ENCODE results near the gene DNAH9.

DNAH9 gene

DNA sequence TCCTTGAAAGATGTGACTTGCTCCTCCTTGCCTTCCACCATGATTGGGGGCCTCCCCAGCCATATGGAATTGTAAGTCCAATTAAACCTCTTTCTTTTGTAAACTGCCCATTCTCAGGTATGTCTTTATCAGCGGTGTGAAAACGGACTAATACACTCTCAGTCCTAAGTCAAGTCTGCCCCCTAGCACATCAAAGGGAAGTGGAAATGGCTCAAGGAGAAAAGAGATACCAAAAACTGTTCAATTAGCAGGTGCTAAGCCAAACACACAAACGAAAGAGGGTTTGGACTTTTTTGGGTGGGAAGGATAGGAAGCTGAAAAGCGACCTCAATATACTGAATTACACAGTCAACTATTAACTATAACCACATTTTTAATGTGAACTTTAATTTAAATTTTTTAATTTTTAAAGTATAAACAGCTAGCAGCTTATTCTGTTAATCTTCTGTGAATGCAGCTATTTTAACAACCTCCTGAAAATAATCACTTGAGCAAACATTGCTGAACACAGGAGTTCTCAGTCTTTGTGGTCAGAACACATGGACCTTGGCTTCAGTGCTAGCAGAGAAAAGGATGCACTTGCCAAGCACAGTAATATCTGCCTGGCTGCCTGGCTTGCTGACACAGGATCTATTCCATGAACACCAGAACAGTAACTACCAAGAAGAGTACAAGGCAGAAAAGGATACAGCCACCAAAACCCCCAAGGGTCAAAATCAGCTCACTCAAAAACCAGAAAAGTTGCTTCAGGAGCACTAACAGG is 388.1 kb downstream of the DNAH9 start:
- no peak for DNase-seq (ENCODE audit: low spot score)

DNA sequence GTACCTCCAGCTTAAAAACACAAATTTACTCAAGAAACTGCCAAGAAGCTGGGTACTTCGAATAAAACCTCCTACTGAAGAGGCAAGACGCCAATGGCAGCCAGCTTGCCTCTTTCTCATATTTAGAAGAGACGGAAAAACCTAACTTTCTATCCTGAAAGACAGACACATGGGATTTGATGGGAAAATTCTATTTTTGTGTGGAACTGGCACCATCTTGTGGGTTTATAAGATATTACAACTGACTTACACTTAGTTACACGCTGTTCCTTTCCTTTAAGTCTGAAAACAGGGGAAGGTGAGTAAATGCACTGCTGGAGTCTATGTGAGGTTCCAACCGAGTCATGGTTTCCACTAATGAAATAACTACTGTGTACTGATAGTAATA is 388.7 kb downstream of the DNAH9 start:
- DNase-seq (ENCODE audit: low spot score) = no peak

DNA sequence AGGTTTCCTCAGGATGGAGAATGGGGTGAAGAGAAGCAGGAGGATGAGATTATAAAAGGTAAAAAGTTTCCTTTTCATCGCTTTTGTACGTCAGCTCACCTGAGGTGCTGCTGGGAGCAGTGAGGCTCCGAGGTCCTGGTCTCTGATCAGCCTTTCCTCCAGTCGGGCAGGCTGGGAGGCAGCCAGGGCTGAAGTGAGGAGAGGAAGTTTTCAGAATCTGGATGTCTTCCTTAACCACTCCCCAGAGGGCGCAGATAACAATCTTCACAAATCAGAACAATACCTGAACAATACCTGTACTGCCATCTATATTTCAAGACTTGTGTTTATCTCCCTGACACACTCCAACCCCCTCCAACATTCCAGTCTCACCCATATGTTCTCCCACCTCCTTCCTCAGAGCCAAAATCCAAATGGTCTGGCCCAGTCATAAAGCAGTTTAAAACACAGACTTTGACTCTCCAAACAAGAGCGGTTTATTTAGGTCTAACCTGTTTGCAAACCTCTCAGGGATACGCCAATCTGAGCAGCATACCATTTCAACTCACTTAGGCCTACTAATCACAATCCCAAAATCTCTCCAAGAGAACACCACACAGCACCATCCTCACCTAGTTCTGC is 392.2 kb downstream of the DNAH9 start:
- DNase-seq (ENCODE audit: low spot score) = no peak

DNA sequence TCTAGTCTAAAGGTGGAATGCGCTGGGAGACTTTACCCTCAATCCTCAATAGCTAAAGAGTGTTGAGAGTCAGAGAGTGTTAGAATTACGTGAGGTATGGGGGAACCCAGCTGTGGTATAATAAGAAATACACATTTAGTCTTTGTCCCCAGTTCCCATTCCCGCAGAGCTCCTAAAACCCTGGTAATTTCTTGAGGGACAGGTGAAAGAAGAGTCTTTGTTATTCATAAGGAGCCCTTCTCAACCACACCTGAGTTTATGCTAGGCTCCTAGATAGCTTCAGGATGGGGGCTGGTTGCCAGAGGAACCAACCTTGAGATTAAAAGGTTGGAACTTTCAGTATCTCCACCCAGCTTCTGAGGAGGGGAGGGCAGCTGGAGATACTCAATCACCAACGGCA is 393.2 kb downstream of the DNAH9 start:
- DNase-seq (ENCODE audit: low spot score) = no peak

DNA sequence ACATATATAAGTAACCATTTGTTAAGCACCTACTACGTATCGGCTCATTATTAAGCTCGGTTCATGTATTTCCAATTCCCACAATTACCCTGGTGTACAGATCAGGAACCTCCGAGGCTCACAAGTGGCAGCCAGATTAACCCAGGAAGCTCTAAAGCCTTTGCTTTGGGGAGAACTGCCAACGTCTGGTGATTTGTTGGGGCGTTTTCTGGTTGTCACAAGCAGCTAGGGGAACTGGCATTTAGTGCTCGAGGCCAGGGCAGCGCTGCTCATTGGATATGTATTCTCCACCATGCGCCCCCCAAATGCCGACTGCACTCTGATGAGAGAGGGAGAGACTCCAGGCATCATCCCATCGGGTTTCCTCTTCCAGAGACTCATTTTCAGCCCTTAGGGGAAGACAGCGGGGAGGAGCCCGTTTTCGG is 398.5 kb downstream of the DNAH9 start:
- no peak for DNase-seq (ENCODE audit: low spot score)

DNA sequence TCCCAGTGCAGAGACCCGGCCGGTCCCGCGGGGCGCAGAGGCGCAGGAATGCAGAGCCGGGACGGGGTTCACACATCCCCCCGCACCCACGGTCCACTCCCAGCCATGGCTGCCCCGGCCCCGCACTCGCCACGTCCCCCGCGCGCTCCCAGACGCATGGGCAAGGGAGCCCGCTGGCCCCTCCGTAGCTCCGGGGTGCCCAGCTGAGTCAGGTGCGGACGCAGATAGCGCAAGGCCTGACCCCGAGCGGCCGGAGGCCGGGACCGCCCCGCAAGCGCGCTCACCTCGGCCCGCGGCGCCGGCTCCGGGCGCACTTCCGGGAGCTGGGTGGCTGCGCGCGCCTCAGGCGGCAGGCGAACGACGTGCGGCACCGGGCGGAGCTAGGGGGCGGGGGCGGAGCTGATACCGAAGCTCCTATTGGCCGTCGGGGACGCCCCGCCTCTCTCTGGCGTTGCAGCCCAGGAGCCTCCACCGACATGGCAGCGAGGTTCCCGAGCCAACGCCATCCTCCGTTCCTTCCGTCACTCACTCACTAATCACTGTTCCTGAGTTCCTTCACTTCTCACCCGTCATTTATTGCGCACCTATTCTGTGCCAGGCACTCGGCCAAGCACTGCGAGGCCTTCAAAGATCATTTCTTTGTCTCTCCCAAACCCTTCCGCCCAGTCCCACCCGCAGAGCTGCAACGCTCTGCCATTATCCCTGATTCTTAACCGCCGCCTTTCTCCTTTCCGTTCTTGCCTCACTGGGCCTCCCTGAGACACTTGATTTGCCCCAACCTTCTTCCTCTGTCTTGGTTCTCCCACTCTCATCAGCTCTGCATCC is 399.1 kb downstream of the DNAH9 start, which contains the start of gene ZNF18:
Gene ZNF18, minus strand, starts transcription at position 329 of the 825 bp plus-strand sequence. CDS start 4,646 bp downstream, outside the sequence.
- DNase-seq (ENCODE audit: low spot score) = peak; percentile 99

DNA sequence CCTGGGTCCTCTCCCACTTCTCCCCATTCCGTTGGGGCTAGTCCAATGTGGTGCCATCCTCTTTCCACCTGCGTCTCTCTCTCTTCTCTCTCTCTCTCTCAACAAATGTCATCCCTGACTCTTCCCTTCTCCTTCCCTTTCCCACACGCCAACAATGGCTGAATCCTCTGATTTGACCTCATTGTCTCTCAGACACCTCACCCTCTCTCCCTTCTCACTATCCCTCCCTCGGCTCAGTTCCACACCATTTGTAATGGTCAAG is 399.6 kb downstream of the DNAH9 start:
- DNase-seq (ENCODE audit: low spot score) = no peak

DNA sequence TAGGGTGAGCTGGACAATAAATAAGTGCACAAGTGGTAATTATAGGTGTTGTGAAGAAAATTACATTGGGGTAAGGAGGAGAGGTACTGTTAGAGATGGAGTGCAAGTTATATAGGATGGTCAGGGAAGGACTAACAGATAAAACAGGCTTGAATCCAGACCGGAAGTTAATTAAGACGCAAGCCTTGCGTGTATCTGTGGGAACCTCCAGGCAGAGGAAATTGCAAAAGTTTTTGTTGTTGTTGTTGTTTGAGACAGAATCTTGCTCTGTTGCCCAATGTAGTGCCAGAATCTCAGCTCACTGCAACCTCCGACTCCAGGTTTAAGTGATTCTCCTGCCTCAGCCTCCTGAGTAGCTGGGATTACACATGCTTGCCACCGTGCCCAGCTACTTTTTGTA is 401.4 kb downstream of the DNAH9 start:
- no peak for DNase-seq (ENCODE audit: low spot score)

DNA sequence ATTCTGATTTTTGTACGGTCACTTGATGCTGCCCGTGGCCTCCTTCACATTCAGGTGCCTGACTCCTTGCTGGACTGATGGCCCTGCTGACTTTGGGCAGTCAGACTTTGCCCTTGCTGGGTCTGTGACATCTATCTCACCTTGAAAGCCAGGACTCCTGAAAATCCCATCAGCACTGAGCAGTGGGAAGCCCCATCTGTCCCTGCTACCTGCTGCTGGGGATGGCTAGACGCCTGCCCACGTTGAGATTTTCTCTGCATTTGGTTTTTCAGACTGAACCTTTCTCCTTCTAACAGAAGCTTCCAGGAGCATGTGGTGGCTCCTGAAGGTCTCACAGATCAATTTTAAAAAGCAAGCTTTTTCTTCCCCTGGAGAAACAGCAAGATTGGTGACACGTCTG is 409.2 kb downstream of the DNAH9 start:
- no peak for DNase-seq (ENCODE audit: low spot score)

All from ecto neural progenitor cell (in vitro differentiated cells).